Thoracic aorta (tissue), 2 donors: ENCODE results near the gene TLX1. TPM values are rescaled to one million over a fixed set of nuclear protein-coding genes. Genes with fewer than 3 reads are reported as not detected.
A peak's percentile ranks its signal among the peaks of the same experiment; 100 is the strongest.

Experiments used
- ATAC-seq: fragments of 150-250 bp; one replicate; pipeline ENCODE4 v1.8.0; 2017; ENCODE audit warnings: low read depth; ENCODE audit not compliant: insufficient number of reproducible peaks, low FRiP score
- DNase-seq: peaks from one replicate; pipeline ENCODE4 v3.0.0-alpha.2; 2020; ENCODE audit warnings: low spot score
- H3K27ac ChIP-seq, 2 donors: fragments of 200-600 bp; sonication (generic); 1 replicate in 1 of 2; 2 replicates in 1 of 2; pipeline ENCODE4 v1.5.1; 2016; ENCODE audit warnings: mild to moderate bottlenecking in 2 of 2, moderate library complexity in 2 of 2
- H3K27me3 ChIP-seq: fragments of 200-600 bp; sonication (generic); replicated peaks from 2 replicates; pipeline ENCODE4 v1.6.0; 2016; ENCODE audit warnings: mild to moderate bottlenecking; ENCODE audit not compliant: insufficient read depth
- H3K36me3 ChIP-seq: fragments of 200-600 bp; sonication (generic); one replicate; pipeline ENCODE4 v1.5.1; 2016
- H3K4me1 ChIP-seq, 2 donors: fragments of 200-600 bp; sonication (generic); 1 replicate in 1 of 2; 2 replicates in 1 of 2; pipeline versions ENCODE4 v1.5.1 to v1.6.0; 2016; ENCODE audit warnings: low read depth in 2 of 2, mild to moderate bottlenecking in 1 of 2; ENCODE audit not compliant: control insufficient read depth in 1 of 2
- H3K4me3 ChIP-seq: fragments of 200-600 bp; sonication (generic); 2 replicates; pipeline ENCODE4 v1.5.1; 2016; ENCODE audit warnings: mild to moderate bottlenecking
- H3K9me3 ChIP-seq: fragments of 200-600 bp; sonication (generic); 2 replicates; pipeline ENCODE4 v1.5.1; 2016
- CTCF ChIP-seq: fragments of 200-600 bp; sonication (generic); IDR thresholded peaks from one replicate; pipeline ENCODE4 v1.5.1; 2019; ENCODE audit warnings: antibody characterized with exemption
- total RNA-seq, 2 donors: library from RNA; depleted of rRNA; stranded (reverse); fragments of >200 nt; gene quantifications; one replicate each; pipeline versions ENCODE4 v1.1.0 to v1.2.3, GENCODE V29; 2016

TLX1 gene
- total RNA-seq, 2 donors from 2014 or later: not detected

DNA sequence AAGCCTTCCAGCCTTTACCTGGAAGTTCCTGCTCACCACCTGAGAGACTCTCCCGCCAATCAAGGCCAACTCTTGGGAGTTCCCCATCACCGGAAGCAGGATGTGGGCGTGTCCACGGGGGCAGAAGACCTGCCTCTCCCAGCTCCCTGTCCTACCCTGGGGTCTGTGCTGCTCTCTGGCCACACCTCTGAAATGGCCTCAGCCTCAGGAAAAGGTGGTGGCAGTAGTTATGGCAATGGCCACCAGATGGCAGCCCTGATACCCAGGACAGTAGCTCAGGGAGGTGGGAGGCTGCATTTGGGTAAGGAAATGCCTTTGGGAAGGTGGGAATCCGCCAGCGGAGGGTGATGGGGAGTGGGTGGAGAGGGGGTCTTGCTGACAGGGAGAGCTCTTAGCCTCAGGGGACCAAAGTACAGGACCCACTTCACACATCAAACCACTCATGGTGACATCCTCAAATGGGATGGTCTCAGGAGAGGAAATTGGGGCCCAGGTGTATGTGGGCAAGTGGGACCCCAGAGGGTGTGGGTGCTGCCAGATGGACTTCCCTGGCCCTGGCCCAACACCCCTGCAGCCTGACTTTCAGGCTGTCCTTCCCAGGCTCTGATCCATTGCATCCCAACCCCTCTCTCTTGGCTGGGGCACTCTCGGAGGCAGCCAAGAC is 35.4 kb upstream of the TLX1 start:
- H3K27ac ChIP-seq: no peak overlapping the region
- no peaks in the 10 kb centered on the region for H3K36me3 ChIP-seq
- no peak for DNase-seq
- no peaks in the 10 kb centered on the region for H3K4me1 ChIP-seq
- H3K9me3 ChIP-seq: no peaks in the 10 kb centered on the region
- H3K4me3 ChIP-seq: no peak overlapping the region
- no peak for ATAC-seq
- H3K27me3 ChIP-seq: peaks cover 10% of the 10 kb centered on the region
- TF ChIP-seq CTCF: peak; percentile 72

DNA sequence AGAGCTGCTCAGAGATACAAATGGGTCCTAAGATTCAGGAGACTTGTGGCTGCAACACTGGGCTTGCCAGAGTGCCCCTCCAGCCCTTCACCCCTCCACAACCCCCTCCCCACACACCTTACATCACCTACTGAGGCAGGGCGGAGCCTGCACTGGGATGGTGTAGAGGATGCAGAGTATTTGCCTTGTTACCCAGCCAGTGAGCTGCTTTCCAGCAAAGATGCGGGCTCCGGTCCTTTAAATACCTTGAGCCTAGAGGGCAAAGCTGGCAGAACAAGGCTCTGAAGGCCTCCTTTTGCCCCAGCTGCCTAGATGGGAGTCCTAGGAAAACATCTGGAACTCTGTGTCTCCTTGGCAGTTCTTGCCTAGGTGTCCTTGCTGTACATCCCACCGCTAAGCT is 34.7 kb upstream of the TLX1 start:
- Histone ChIP-seq H3K4me1 (no peaks in the 10 kb centered on the region), H3K27ac (no peak overlapping the region), H3K36me3 (no peaks in the 10 kb centered on the region), H3K27me3 (peaks cover 10% of the 10 kb centered on the region), H3K4me3 (no peak overlapping the region), H3K9me3 (no peaks in the 10 kb centered on the region)
- ATAC-seq (no peak), DNase-seq (no peak)
- no peak for TF ChIP-seq CTCF

DNA sequence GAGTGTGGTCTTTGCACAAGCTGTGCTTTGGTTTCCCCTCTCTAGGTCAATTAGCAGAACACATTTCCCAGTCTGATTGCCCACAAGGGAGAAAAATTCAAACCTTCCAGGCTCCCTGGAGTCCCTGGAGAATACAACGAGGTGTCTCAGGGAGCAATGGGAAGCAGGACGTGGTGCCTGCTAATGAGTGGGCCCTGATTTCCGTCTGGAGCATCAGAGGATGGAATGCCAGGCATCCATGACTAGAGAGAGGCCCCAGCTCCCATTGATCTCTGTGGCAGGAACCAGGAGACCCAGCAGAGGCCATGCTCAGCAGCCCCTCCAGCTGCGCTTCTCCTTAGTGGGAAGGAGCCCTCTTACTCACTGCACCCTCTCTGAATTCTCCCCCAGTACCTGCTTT is 33.2 kb upstream of the TLX1 start:
- Histone ChIP-seq H3K27me3 (peaks cover 10% of the 10 kb centered on the region), H3K9me3 (no peaks in the 10 kb centered on the region), H3K4me1 (no peaks in the 10 kb centered on the region), H3K27ac (no peak overlapping the region), H3K4me3 (no peak overlapping the region), H3K36me3 (no peaks in the 10 kb centered on the region)
- no peak for ATAC-seq
- no peak for TF ChIP-seq CTCF
- no peak for DNase-seq

GRCh38 chr10:101099901-101100300 is 31.2 kb upstream of the TLX1 start:
- Histone ChIP-seq H3K4me3 (no peak overlapping the region), H3K9me3 (no peaks in the 10 kb centered on the region), H3K36me3 (no peaks in the 10 kb centered on the region), H3K27ac (no peak overlapping the region), H3K27me3 (peaks cover 7% of the 10 kb centered on the region), H3K4me1 (no peaks in the 10 kb centered on the region)
- DNase-seq: no peak
- no peak for TF ChIP-seq CTCF
- no peak for ATAC-seq

- Histone ChIP-seq H3K4me1 (no peaks in the 10 kb centered on the region), H3K9me3 (no peaks in the 10 kb centered on the region), H3K27me3 (no peaks in the 10 kb centered on the region), H3K36me3 (no peaks in the 10 kb centered on the region), H3K27ac (no peak overlapping the region), H3K4me3 (no peak overlapping the region)
- ATAC-seq (no peak), DNase-seq (no peak)
- TF ChIP-seq CTCF: no peak
Observed at GRCh38 chr10:101101372-101101881, 29.7 kb upstream of the TLX1 start.
